Measurements from ENCODE around the gene ZNF660. TPM values are rescaled to one million over a fixed set of nuclear protein-coding genes. Genes with fewer than 3 reads are reported as not detected.
"Not testable (repeated sequence)": the region's sequence is repeated elsewhere in the genome, so short reads cannot be mapped to it uniquely, and the experiment has no call there.

The ZNF660 gene
- total RNA-seq: 0.11 and 0.14 TPM in 2 replicates

GRCh38 chr3:44584646-44585501 lies at the start of gene ZNF660:
Gene ZNF660, plus strand, starts transcription at chr3:44584964. Its CDS starts 9,230 bp downstream, at chr3:44594194.
- intact Hi-C loops (cut with micrococcal nuclease): no loop called here

GRCh38 chr3:44535364-44535763 lies 49.4 kb upstream of the ZNF660 start:
- intact Hi-C loops (cut with micrococcal nuclease): no loop called here

GRCh38 chr3:44544811-44545210 lies 40.0 kb upstream of the ZNF660 start:
- intact Hi-C loops (cut with micrococcal nuclease): not testable (repeated sequence)

GRCh38 chr3:44554626-44555592 lies 29.9 kb upstream of the ZNF660 start, which contains the start of gene ZKSCAN7:
Gene ZKSCAN7, plus strand, starts transcription at chr3:44555193. Its CDS starts 1,855 bp downstream, at chr3:44557048.
- intact Hi-C loops (cut with micrococcal nuclease): loop anchor here (10.0 kb wide), 1 partner anchor 70 kb away; the partner anchor contains the start of gene ZNF197

- intact Hi-C loops (cut with micrococcal nuclease): loop anchor here (10.0 kb wide), 1 partner anchor 69 kb away; the partner anchor contains the start of gene ZNF197
These were observed 29.0 kb upstream of the ZNF660 start for GRCh38 chr3:44555723-44556122.

GRCh38 chr3:44557074-44557473 lies 27.7 kb upstream of the ZNF660 start:
- intact Hi-C loops (cut with micrococcal nuclease): loop anchor here (10.0 kb wide), 1 partner anchor 68 kb away; the partner anchor contains the start of gene ZNF197

- intact Hi-C loops (cut with micrococcal nuclease): no loop called here
These were observed 23.7 kb upstream of the ZNF660 start for GRCh38 chr3:44561076-44561475.

GRCh38 chr3:44562147-44562546 lies 22.6 kb upstream of the ZNF660 start:
- intact Hi-C loops (cut with micrococcal nuclease): no loop called here

GRCh38 chr3:44568561-44568960 lies 16.2 kb upstream of the ZNF660 start:
- intact Hi-C loops (cut with micrococcal nuclease): no loop called here

- intact Hi-C loops (cut with micrococcal nuclease): no loop called here
These were observed 13.7 kb upstream of the ZNF660 start for GRCh38 chr3:44571024-44571423.

GRCh38 chr3:44576613-44577012 lies 8.2 kb upstream of the ZNF660 start:
- intact Hi-C loops (cut with micrococcal nuclease): no loop called here

- intact Hi-C loops (cut with micrococcal nuclease): not testable (repeated sequence)
These were observed 7.3 kb upstream of the ZNF660 start for GRCh38 chr3:44577354-44577952.

GRCh38 chr3:44578316-44578715 lies 6.4 kb upstream of the ZNF660 start:
- intact Hi-C loops (cut with micrococcal nuclease): not testable (repeated sequence)

GRCh38 chr3:44578924-44579515 lies 5.7 kb upstream of the ZNF660 start:
- intact Hi-C loops (cut with micrococcal nuclease): not testable (repeated sequence)

GRCh38 chr3:44579749-44580148 lies 5.0 kb upstream of the ZNF660 start:
- intact Hi-C loops (cut with micrococcal nuclease): not testable (repeated sequence)

GRCh38 chr3:44580971-44581370 lies 3.8 kb upstream of the ZNF660 start:
- intact Hi-C loops (cut with micrococcal nuclease): not testable (repeated sequence)

- intact Hi-C loops (cut with micrococcal nuclease): no loop called here
These were observed 11.9 kb downstream of the ZNF660 start for GRCh38 chr3:44596621-44597020.

- intact Hi-C loops (cut with micrococcal nuclease): no loop called here
These were observed 17.0 kb downstream of the ZNF660 start for GRCh38 chr3:44601749-44602148.

GRCh38 chr3:44612678-44613077 lies 27.9 kb downstream of the ZNF660 start:
- intact Hi-C loops (cut with micrococcal nuclease): no loop called here

GRCh38 chr3:44624749-44625480 lies 40.2 kb downstream of the ZNF660 start, which contains the start of gene ZNF197:
Gene ZNF197, plus strand, starts transcription at chr3:44625036. Its CDS starts 4,119 bp downstream, at chr3:44629155.
- intact Hi-C loops (cut with micrococcal nuclease): loop anchor here (1.0 to 10.0 kb wide), 6 partner anchors 70 to 340 kb away; partner anchors contain the start of genes TCAIM, TMEM42 and ZKSCAN7
